K562 (cell line): ENCODE measurements around the gene PIGB. TPM values are rescaled to one million over a fixed set of nuclear protein-coding genes. Genes with fewer than 3 reads are reported as not detected.

ENCODE experiments used
- DDX20 ChIP-seq: fragments of 450-650 bp; IDR thresholded peaks from 2 replicates; pipeline ENCODE4 v1.6.1; 2016; ENCODE audit warnings: missing genetic modification characterization, low read depth, mild to moderate bottlenecking, missing compliant biosample characterization, moderate library complexity
- FIP1L1 ChIP-seq: fragments of 200-400 bp; formaldehyde crosslinking; IDR thresholded peaks from 2 replicates; pipeline ENCODE4 v1.6.1; 2018; ENCODE audit warnings: mild to moderate bottlenecking, low read depth, low read length; ENCODE audit not compliant: poor library complexity, severe bottlenecking
- GATAD2B ChIP-seq: fragments of 450-650 bp; IDR thresholded peaks from 2 replicates; pipeline ENCODE4 v1.6.1; 2017; ENCODE audit warnings: mild to moderate bottlenecking, borderline replicate concordance
- MTA3 ChIP-seq: fragments of 450-650 bp; formaldehyde crosslinking; IDR thresholded peaks from 2 replicates; pipeline ENCODE4 v1.6.1; 2017; ENCODE audit warnings: mild to moderate bottlenecking, borderline replicate concordance
- RAD21 ChIP-seq, 2 experiments: fragments of 250-450 bp in 1 of 2; fragments of 450-650 bp in 1 of 2; sonication (Bioruptor Pico) in 1 of 2; formaldehyde crosslinking in 1 of 2; IDR thresholded peaks in 1 of 2; conservative IDR thresholded peaks in 1 of 2; 2 replicates each; pipeline versions ENCODE4 v1.4.0 to v1.8.0; 2020 to 2022; ENCODE audit warnings: mild to moderate bottlenecking in 2 of 2, moderate library complexity in 1 of 2
- RBM22 ChIP-seq: fragments of 200-400 bp; formaldehyde crosslinking; IDR thresholded peaks from 2 replicates; pipeline ENCODE4 v1.6.1; 2018; ENCODE audit warnings: low read length, low read depth; ENCODE audit not compliant: poor library complexity, severe bottlenecking
- SMAD4 ChIP-seq: fragments of 250-450 bp; sonication (Bioruptor Pico); conservative IDR thresholded peaks from 2 replicates; pipeline ENCODE4 v1.8.0; 2021; ENCODE audit warnings: inconsistent platforms, mild to moderate bottlenecking, moderate library complexity
- SRSF7 ChIP-seq: fragments of 200-400 bp; formaldehyde crosslinking; optimal IDR thresholded peaks from 2 replicates; pipeline ENCODE3; 2017; ENCODE audit warnings: mild to moderate bottlenecking, low read depth, low read length
- ZBTB17 ChIP-seq: fragments of 450-650 bp; formaldehyde crosslinking; IDR thresholded peaks from 2 replicates; pipeline ENCODE4 v1.4.0; 2020; ENCODE audit warnings: mild to moderate bottlenecking
- ZNF239 ChIP-seq: fragments of 250-450 bp; sonication (Bioruptor Pico); IDR thresholded peaks from 2 replicates; pipeline ENCODE4 v1.4.0; 2020; ENCODE audit warnings: mild to moderate bottlenecking
- ZNF263 ChIP-seq: sonication (generic); formaldehyde crosslinking; IDR thresholded peaks from 2 replicates; pipeline ENCODE4 v1.8.0; 2022; ENCODE audit warnings: mild to moderate bottlenecking, missing genetic modification reagents, borderline replicate concordance
- polyA plus RNA-seq, 8 experiments: library from polyadenylated mRNA; depleted of rRNA in 4 of 8; stranded (reverse) in 5 of 8; unstranded in 3 of 8; fragments of >200 nt; fragmentation: Nextera tagmentation in 2 of 8; fragmentation: Illumina TruSeq in 1 of 8; extraction: Ambion mirVana in 2 of 8; extraction: Trizol in 1 of 8; gene quantifications; 2 replicates each; pipeline versions ENCODE4 v1.2.1 to v1.2.3, GENCODE V29; 2011 to 2014; ENCODE audit warnings: inconsistent platforms in 1 of 8, missing spikeins in 1 of 8
- total RNA-seq, 7 experiments: library from RNA; depleted of rRNA in 6 of 7; stranded (reverse); fragments of >200 nt in 6 of 7; fragmentation: Illumina TruSeq in 2 of 7; extraction: Trizol in 2 of 7; gene quantifications; 2 replicates each; pipeline versions ENCODE4 v1.2.1 to v1.2.3, GENCODE V29; 2011 to 2021; ENCODE audit warnings: low replicate concordance in 1 of 7
- TF ChIP-seq, protein P1 (sequence below): sonication (generic); formaldehyde crosslinking; IDR thresholded peaks from 2 replicates; pipeline ENCODE4 v1.8.1; 2023; ENCODE audit warnings: missing genetic modification reagents, mild to moderate bottlenecking, borderline replicate concordance
- TF ChIP-seq, protein P2 (sequence below): fragments of 250-450 bp; sonication (Bioruptor Pico); IDR thresholded peaks from 2 replicates; pipeline ENCODE4 v1.5.0; 2022; ENCODE audit warnings: mild to moderate bottlenecking
- TF ChIP-seq, protein P3 (sequence below): fragments of 250-450 bp; sonication (Bioruptor Pico); IDR thresholded peaks from 2 replicates; pipeline ENCODE4 v1.5.0; 2021
- TF ChIP-seq, protein P4 (sequence below): IDR thresholded peaks from 2 replicates; pipeline ENCODE4 v1.6.1; 2014; ENCODE audit warnings: antibody characterized with exemption

Gene PIGB
- total and polyA plus RNA-seq, 9 of the 15 experiments (the other 6 are each of a cell fraction or from before 2014, with no cell fraction given), result 9.9 to 32.3 (median 18.2) TPM

DNA sequence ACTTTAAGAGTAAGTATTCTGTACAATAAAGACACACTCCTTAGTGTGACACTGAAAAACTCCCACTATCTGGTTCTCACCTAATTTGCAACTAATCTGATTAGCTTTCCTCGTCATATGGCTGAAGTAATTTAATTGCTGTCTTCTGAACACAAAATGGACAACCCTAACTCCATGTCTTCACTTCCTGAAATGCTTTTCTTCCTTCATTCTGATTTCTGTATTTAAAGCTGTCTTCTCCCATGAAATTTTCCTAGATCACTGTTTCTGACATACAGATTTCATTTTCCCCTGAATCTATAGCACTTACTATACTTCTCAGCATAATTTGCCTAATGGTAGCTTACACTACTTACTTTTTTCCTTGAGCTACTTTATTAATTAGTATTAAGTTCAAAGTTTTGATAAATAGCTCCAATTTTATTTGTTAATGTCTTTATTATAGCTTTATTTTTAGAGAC, 82.8 kb downstream of the PIGB start (continued):
- TF ChIP-seq FIP1L1 (no peak), RAD21 (CRISPR knock-in tag; conservative IDR thresholded peaks at IDR 0.05 in 1 of 2, IDR thresholded peaks at IDR 0.05 in 1 of 2) (no peak), GATAD2B (no peak), ZNF263 (CRISPR knock-in tag) (no peak), MTA3 (no peak), DDX20 (tag) (peak; percentile 88), SMAD4 (peak; percentile 86), ZBTB17 (CRISPR knock-in tag) (peak; percentile 68), RBM22 (no peak), SRSF7 (no peak), ZNF239 (CRISPR knock-in tag) (peak; percentile 86)
- TF ChIP-seq, protein P1, sequence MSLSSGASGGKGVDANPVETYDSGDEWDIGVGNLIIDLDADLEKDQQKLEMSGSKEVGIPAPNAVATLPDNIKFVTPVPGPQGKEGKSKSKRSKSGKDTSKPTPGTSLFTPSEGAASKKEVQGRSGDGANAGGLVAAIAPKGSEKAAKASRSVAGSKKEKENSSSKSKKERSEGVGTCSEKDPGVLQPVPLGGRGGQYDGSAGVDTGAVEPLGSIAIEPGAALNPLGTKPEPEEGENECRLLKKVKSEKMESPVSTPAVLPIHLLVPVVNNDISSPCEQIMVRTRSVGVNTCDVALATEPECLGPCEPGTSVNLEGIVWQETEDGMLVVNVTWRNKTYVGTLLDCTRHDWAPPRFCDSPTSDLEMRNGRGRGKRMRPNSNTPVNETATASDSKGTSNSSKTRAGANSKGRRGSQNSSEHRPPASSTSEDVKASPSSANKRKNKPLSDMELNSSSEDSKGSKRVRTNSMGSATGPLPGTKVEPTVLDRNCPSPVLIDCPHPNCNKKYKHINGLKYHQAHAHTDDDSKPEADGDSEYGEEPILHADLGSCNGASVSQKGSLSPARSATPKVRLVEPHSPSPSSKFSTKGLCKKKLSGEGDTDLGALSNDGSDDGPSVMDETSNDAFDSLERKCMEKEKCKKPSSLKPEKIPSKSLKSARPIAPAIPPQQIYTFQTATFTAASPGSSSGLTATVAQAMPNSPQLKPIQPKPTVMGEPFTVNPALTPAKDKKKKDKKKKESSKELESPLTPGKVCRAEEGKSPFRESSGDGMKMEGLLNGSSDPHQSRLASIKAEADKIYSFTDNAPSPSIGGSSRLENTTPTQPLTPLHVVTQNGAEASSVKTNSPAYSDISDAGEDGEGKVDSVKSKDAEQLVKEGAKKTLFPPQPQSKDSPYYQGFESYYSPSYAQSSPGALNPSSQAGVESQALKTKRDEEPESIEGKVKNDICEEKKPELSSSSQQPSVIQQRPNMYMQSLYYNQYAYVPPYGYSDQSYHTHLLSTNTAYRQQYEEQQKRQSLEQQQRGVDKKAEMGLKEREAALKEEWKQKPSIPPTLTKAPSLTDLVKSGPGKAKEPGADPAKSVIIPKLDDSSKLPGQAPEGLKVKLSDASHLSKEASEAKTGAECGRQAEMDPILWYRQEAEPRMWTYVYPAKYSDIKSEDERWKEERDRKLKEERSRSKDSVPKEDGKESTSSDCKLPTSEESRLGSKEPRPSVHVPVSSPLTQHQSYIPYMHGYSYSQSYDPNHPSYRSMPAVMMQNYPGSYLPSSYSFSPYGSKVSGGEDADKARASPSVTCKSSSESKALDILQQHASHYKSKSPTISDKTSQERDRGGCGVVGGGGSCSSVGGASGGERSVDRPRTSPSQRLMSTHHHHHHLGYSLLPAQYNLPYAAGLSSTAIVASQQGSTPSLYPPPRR (CRISPR knock-in tag), result no peak
- TF ChIP-seq, protein P2, sequence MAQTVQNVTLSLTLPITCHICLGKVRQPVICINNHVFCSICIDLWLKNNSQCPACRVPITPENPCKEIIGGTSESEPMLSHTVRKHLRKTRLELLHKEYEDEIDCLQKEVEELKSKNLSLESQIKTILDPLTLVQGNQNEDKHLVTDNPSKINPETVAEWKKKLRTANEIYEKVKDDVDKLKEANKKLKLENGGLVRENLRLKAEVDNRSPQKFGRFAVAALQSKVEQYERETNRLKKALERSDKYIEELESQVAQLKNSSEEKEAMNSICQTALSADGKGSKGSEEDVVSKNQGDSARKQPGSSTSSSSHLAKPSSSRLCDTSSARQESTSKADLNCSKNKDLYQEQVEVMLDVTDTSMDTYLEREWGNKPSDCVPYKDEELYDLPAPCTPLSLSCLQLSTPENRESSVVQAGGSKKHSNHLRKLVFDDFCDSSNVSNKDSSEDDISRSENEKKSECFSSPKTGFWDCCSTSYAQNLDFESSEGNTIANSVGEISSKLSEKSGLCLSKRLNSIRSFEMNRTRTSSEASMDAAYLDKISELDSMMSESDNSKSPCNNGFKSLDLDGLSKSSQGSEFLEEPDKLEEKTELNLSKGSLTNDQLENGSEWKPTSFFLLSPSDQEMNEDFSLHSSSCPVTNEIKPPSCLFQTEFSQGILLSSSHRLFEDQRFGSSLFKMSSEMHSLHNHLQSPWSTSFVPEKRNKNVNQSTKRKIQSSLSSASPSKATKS (CRISPR knock-in tag), result 0 out of 2 replicates have a peak, but pooled peaks have one; percentile 58
- TF ChIP-seq, protein P3, sequence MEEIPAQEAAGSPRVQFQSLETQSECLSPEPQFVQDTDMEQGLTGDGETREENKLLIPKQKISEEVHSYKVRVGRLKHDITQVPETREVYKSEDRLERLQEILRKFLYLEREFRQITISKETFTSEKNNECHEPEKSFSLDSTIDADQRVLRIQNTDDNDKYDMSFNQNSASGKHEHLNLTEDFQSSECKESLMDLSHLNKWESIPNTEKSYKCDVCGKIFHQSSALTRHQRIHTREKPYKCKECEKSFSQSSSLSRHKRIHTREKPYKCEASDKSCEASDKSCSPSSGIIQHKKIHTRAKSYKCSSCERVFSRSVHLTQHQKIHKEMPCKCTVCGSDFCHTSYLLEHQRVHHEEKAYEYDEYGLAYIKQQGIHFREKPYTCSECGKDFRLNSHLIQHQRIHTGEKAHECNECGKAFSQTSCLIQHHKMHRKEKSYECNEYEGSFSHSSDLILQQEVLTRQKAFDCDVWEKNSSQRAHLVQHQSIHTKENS (CRISPR knock-in tag), result peak; percentile 3; the same call in 1 of the 2 replicates
- TF ChIP-seq, protein P4, sequence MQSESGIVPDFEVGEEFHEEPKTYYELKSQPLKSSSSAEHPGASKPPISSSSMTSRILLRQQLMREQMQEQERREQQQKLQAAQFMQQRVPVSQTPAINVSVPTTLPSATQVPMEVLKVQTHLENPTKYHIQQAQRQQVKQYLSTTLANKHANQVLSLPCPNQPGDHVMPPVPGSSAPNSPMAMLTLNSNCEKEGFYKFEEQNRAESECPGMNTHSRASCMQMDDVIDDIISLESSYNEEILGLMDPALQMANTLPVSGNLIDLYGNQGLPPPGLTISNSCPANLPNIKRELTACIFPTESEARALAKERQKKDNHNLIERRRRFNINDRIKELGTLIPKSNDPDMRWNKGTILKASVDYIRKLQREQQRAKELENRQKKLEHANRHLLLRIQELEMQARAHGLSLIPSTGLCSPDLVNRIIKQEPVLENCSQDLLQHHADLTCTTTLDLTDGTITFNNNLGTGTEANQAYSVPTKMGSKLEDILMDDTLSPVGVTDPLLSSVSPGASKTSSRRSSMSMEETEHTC, result no peak
